SHP77 treated with DMSO at 0.1 percent for 48 hours (cell line): ENCODE results near the gene WNT5B.

Source experiments
- DNase-seq: peaks from one replicate; lab custom pipeline; 2025; lab: John Stamatoyannopoulos, UW

WNT5B gene

DNA sequence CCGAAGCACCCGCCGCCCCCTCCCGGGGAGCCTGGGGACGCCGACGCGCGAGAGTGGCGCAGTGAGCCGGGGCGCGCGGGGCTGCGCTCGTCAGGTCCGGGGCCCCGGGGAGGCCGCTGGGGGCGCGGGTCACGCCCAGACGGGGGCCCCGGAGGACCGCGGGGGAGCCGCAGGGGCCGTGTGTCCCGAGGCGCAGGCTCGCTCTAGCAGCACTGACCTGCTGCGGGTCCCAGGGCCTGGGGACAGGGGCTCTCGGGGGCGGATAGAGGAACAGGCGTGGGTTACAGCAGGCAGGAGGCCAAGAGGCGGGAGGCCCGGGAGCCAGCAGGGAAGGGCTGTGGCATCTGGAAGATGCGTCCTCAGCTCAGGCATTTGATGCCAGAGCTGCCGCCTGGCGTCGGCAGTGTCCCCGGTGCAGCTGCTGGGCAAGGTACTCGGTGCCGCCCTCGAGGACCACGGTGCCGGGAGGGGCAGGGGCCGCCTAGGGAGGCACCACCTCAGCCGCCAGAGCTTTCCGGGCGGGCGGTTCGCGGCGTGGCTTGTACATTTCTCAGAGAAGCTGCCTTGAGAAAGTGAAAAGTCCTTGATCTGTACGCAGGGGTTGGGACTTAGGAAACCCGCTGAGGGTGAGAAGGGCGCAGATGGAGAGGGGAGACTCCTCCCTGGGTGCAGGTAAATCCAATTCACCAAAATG lies 1.2 kb downstream of the WNT5B start:
- DNase-seq = no peak

DNA sequence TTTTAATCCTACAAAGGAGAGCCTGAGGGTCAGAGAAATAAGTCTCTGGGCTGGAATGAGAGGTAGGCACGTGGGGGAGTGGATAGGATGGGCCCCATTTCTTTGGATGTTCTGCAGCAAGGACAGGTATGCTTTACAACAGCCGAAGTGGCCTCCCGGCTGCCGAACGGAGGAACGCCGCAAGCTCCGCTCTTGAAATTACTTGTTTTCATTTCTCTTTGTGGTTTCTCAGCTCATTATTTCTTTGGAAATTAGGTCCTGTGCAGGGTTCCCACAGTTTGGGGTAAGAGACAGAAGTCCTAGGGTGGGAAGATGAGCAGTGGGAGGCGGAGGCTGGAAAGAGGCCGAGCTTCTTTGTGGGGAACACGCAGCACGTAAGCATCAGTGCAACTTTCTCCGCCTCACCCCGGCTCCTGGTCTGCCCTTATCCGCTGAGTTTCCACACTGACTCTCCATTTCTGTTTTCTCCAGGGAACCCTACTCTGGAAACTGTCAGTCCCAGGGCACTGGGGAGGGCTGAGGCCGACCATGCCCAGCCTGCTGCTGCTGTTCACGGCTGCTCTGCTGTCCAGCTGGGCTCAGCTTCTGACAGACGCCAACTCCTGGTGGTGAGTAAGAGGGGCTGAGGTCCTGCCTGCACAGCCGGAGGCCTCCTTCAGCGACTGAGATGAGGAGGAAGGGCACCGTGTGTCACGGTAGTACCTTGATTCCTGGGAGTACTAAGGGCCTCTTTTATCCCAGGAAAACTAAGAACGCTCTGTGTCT lies 2.0 kb downstream of the WNT5B start:
- DNase-seq = no peak

DNA sequence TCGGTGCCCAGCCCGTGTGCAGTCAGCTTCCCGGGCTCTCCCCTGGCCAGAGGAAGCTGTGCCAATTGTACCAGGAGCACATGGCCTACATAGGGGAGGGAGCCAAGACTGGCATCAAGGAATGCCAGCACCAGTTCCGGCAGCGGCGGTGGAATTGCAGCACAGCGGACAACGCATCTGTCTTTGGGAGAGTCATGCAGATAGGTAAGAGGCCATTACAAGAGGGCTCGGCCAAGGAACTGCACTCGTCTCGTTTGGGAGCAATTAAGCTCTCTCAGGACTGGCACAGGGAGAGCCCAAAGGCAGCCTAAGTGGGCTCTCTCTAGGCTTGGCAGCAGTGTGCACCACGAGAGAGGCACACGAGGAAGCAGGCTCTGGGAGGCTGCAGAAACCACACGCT lies 3.7 kb downstream of the WNT5B start:
- no peak for DNase-seq

DNA sequence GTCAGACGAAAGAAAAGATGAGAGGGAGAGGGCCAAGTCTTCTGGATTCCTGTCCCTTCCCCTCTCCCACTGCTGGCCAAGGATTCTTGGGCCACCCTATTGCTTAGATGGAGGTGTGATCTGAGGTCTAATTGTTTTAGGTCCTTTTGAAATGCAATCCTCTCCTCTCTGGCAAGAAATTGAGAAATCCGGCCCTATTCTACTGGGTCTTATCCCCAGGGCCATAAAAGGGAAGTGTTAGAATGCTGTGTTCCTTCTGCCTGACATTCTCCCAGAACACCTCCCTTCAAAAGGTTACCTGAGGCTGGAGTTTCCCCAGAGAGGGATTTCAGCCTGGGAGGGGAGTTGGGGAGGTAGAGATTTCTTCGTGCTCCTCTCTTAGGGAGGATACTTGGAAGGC lies 4.4 kb downstream of the WNT5B start:
- DNase-seq = no peak

DNA sequence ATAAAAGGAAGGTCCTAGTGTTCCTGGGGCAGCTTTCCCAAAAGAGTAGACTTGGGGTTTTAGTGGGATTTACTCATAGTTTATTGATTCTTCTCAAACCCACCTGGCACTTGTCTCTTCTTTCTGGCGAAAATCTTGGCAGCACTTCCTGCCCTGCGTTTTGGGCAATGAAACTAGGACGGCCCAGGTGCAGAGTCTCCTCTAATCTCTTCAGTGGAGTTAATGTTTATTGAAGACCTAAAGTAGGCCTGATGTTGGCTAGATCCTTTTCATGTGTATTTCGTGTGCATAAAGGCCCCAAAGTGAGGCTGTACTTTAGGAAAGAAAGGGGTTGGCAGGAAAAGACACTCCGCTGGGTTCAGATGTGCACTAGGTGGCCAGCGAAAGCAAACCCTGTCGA lies 5.1 kb downstream of the WNT5B start:
- DNase-seq = no peak

DNA sequence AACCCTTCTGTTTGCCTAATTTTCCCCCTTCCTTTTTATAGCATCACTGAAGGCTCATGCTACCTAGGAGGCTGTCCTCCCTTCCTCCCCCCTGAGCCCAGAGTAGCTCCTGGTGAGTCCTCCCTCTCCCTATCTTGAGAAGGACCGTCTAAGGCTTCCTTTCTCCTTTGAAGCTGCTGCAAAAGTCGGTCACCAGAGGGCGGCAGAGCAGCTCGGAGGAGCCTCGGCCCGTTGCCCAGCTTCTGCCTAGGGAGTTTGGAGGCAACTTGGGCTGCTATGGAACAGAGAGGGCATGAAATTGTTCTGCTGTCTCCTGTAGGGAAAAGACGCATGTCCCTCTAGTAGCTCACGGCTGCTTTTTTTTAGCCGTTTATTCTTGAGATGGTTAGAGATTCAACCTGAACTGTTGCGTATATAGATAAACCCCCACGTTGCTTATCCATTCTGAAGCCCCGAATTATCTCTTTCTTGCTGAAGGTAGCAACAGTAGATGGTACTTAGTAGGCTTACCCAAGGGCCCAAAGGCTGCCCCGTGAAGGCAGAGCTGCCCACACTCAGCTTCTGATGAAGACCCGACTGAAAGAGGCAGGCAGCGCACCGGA lies 5.7 kb downstream of the WNT5B start:
- no peak for DNase-seq

DNA sequence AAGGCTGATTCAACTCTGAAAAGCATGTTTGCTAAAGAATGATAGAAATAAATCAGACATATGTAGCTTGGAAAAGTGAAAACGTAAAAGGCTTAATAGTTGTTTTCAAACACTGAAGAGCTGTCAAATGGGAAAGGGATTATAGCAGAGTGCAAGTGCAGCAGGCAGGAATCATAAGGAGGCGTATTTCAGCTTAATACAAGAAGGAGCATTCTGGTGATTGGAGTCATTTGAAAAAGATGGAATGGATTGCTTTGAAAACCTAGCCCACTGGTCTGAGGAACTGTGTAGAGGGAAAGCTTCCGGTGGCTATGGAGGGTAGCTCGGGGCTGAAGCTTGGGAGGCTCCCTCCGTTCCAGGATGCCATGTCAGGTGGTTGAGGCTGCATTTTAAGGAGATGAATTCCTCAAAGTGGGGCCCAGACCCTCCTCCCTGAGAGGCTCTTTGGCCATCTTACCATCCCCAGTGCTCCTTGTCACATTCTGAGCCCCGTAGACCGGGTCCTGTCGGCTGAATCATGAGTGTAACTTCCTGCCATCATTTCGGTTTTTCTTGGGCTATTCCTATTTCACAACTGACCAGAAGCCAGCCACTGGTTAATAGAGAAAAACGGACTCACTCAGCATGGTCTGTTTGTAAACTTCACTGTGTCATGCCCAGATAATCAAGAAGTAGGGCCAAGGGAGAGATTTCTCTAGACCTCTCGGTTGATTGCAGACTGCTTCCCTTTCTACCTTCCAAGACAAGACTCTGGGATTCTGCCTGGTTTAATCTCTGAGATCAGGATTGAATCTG lies 6.5 kb downstream of the WNT5B start:
- no peak for DNase-seq

DNA sequence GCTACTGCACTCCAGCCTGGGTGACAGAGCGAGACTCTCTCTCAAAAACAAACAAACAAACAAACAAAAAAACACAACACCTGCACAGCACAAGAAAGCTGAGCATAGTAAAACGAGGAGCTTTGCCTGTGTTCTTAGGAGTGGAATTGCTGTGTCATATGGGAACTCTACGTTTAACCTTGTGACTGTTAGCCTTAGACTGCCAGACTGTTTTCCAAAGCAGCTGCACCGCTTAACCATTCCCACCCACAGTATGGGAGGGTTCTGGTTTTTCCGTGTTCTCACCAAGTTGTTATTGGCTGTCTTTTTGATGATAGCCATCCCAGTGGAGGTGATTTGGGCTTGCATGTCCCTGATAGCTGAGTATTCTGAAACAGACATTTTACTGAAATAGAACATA lies 9.2 kb downstream of the WNT5B start:
- no peak for DNase-seq

DNA sequence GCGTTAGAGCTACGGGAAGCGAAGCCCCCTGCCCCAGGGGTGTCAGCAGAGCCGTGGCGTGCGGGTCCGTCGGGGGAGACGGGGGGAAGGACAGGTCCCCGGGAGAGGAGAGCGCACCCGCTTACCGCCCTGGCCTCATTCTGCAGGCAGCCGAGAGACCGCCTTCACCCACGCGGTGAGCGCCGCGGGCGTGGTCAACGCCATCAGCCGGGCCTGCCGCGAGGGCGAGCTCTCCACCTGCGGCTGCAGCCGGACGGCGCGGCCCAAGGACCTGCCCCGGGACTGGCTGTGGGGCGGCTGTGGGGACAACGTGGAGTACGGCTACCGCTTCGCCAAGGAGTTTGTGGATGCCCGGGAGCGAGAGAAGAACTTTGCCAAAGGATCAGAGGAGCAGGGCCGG lies 10.5 kb downstream of the WNT5B start:
- no peak for DNase-seq

DNA sequence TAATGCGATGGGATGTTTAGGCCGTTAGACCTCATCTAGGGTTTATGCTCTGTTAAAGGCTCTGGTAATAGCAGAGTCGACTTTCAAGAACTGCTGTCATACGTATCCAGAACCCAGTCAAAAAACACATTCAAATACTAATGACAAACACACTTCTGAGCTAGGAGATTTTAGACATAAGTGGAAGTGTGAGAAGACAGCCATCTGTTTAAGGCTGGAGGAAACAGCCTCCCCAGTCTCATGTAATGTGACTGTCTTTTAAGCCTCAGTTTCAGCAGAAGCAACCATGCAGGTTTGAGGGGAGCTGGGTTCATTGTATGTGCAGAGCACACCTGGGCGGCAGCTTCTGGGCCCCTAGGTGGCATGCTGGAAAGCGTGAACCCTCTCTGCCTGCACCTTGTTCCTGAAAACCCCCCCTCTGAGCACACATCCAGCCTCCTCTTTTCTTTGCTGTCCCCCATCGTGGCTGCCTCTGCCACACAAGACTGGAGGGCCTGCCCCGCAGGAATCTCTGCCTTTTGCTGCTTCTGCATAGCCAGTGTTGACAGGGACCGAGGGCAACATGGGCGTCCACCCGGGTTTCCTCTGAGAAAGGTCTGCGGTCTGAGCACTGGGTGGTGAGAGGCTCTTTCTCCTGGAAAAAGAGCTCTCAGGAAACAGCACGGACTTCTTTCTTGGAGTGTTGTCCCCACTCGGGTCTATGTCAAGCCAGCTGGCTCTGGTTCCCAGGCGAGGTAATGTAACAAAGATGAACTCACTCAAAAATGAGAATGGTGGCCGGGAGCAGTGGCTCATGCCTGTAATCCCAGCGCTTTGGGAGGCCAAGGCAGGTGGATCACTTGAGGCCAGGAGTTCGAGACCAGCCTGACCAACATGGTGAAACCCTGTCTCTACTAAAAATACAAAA lies 11.6 kb downstream of the WNT5B start:
- no peak for DNase-seq

DNA sequence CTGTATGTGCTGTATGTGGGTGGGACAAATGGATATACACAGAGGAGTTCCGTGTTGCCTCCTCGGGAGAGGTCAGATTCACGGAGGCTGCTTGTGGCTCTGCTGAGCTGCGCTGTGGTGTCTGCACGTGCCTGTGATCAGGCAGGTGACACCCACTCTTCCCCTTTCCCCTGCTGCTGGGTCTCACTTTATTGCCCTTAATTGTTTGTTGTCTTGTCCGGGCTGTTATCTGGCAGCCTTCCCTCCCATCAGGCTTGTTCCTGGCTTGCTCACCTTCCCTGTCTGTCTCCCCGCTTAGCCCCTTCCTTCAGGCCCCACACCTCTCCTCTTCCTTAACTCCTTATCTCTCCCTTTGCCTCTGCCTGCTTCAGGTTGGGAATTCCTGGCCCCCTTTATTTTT lies 13.5 kb downstream of the WNT5B start:
- DNase-seq = no peak

DNA sequence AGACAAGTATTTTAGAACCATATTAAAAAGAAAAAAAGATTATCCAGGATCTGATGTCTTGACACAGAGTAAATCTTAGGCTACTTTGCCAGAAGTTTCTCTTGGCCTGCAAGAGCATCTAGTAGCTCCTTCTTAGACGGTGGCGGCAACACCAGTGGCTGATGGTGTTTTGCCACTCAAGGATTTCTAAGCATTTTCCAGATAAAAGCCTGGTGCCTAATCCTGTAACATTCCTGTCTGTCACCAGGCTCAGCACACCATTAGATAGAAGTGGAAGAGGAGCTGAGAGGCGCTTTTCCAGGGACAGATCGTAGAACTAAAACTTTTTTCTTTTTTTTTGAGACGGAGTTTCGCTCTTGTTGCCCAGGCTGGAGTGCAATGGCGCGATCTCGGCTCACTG lies 14.0 kb downstream of the WNT5B start:
- no peak for DNase-seq

DNA sequence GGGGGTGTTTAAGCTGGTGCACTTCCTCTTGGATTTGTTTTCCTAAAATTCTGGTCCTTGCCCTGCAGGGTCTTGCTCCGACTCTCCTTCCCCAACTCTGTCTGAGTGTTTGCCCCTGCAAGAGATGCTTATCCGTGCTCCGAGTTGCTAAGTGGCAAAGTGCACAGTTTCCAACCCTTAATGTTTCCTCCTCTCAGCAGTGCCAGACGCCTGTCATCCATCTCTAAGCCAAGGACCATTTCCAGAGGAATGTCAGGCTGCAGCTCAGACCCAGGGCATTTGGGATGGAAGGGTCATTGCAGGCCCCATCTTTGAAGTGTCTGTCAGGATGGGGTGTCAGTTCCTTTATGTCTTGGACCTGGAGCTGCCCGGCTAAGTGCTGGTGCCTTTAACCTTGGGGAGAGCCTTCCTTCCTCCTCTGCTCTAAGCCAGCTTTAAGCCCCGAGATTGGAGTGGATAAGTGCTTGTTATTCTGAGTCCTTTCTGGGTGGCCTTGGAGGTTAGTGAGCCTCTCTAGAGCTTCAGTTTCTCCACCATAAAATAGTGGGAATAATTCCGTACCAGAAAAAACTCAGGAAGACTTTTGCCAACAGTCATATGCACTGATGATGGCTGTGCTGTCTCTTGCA lies 15.0 kb downstream of the WNT5B start:
- no peak for DNase-seq

DNA sequence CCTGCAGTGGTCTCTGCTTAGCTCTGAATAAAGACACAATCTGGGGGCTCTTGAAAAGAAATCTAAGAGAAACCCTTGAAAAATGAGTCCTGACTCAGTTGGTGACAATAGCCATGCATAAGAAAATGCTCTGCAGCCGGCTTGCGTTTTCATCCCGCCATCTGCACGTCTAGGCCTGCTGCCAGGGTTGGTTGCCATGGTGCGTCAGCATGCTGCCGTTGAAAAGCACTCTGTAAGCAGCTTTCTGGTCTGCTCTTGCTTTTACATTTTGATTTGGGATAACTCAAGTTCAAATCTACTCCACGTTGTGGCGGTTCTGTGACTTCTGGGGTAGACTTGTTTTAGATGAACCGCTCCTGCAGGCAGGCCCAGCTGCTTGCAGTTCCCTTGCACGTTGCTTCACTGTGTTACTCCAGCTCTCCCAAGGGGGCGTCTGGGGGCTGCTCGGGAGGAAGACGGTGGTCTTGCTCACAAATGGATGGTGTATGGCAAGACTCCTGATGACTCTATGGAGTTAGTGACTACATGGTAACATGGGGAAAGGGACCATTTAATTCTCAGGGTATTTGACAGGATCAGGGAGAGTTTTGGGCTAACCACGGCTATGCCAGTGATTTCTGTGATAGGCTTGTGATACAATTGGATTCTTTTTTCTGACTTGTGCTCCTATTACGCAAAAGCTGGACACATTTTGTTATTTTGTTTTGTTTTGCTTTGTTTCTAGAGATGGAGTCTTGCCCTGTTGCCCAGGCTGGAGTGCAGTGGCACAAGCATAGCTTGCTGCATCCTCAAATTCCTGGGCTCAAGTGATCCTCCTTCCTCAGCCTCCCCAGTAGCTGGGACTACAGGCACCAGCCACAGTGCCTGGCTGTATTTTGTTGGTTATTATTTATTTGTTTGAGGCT lies 15.8 kb downstream of the WNT5B start:
- no peak for DNase-seq

DNA sequence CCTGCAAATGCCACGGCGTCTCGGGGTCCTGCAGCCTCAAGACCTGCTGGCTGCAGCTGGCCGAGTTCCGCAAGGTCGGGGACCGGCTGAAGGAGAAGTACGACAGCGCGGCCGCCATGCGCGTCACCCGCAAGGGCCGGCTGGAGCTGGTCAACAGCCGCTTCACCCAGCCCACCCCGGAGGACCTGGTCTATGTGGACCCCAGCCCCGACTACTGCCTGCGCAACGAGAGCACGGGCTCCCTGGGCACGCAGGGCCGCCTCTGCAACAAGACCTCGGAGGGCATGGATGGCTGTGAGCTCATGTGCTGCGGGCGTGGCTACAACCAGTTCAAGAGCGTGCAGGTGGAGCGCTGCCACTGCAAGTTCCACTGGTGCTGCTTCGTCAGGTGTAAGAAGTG lies 16.8 kb downstream of the WNT5B start:
- no peak for DNase-seq

DNA sequence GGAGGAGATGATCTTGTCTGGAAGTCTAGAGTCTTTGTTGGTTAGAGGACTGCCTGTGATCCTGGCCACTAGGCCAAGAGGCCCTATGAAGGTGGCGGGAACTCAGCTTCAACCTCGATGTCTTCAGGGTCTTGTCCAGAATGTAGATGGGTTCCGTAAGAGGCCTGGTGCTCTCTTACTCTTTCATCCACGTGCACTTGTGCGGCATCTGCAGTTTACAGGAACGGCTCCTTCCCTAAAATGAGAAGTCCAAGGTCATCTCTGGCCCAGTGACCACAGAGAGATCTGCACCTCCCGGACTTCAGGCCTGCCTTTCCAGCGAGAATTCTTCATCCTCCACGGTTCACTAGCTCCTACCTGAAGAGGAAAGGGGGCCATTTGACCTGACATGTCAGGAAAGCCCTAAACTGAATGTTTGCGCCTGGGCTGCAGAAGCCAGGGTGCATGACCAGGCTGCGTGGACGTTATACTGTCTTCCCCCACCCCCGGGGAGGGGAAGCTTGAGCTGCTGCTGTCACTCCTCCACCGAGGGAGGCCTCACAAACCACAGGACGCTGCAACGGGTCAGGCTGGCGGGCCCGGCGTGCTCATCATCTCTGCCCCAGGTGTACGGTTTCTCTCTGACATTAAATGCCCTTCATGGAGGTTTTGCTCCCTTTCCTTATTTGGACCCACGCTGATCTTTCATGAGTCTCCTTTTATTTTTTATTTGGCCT lies 17.7 kb downstream of the WNT5B start:
- no peak for DNase-seq

DNA sequence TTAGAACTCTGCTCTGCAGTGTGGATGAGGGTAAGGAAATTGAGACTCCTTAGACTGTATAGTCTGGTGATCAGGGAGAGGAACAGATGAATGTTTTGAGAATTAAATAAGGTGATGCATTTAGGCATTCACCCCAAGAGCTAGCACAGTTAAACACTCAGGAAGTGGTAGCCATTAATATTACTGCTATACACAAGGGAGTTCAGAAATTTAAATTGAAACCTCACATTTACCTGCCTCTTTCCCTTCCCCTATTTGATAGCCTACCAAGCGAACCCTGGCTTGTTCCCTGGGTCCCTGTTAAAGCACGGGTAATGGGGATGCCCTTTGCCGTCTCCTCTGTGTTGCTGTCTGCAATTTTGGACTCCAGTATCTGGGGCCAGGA lies 18.2 kb downstream of the WNT5B start:
- no peak for DNase-seq

DNA sequence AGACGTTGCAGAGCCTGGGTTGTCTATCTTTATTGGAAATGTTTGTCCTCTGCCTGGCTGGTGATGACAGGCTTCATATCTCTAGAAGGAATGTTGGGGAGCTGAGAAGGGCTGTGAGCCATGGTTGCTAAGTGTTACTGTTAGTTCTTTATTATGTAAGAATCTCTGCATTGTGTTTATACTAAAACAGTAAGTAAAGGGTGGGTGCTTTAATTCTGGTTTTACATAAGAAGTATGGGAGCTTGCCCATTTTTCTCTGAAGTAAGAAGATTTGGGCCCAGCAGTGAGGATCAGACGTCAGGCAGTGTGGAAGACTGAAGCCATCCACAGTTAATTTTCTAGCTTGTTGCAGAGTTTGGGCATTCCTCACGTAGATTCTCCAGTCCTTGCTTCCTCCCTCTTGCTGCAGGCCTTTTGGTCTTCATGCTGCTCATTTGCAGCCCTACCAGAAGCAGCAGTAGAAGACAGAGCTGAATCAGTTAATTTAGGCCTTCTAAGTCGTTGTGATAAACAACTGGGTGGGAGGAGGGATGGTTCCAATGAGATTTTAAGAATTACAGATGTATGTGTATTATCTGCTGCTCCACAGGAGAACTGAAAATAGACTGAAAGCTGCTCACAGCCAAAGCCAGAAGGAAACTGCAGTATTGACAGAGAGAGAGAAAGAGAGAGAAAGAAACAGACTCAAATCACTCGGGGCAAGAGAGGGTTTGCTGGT lies 21.4 kb downstream of the WNT5B start:
- DNase-seq = no peak

DNA sequence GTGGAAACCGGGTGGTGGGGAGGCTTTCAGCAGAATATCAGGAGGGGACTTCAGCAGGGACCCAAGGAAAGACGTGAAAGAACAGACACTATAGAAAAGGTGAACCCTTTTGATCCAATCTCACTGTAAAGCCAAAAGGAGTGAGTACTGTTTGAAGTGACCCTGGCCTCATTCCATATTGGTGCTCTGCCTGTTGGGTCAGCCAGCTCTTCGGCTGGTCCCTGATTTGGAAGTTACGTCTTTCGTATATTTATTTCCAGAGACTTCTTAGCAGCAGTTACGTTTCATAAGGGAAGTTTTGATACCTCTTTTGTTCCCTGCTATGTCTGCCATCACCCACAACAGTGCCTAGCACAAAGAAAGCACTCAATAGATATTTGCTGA lies 21.9 kb downstream of the WNT5B start:
- no peak for DNase-seq
